T-helper 2 cell treated with Interferon-gamma antibody and Interleukin-4, amounts not matched to agents 100 ng/mL and 5 ng/mL, for 36 hours (primary cell): Measurements from ENCODE around the gene KLF11. TPM values are rescaled to one million over a fixed set of nuclear protein-coding genes. Genes with fewer than 3 reads are reported as not detected.

Experiments used
- intact Hi-C: fragments of 100-400 bp; cut with micrococcal nuclease; formaldehyde crosslinking; loops from one replicate; pipeline ENCODE4 v1.15.1; 2023
- total RNA-seq: library from RNA; stranded (reverse); gene quantifications from 2 replicates; pipeline ENCODE4 v1.2.3, GENCODE V29; 2022

Gene KLF11
- total RNA-seq, 1 donor from 2014 or later = 10.6 TPM

- intact Hi-C loops = no loop called here
Observed at GRCh38 chr2:10061221-10061925, 18.0 kb downstream of the KLF11 start.

- intact Hi-C loops = no loop called here
Observed at GRCh38 chr2:10062931-10063365, 19.6 kb downstream of the KLF11 start.

- intact Hi-C loops = no loop called here
Observed at GRCh38 chr2:10063566-10063965, 20.2 kb downstream of the KLF11 start.

- intact Hi-C loops = no loop called here
Observed at GRCh38 chr2:10064932-10065772, 21.8 kb downstream of the KLF11 start.

GRCh38 chr2:10065773-10066055, 22.4 kb downstream of the KLF11 start:
- intact Hi-C loops = no loop called here

- intact Hi-C loops = no loop called here
Observed at GRCh38 chr2:10067330-10067729, 24.0 kb downstream of the KLF11 start.

- intact Hi-C loops = no loop called here
Observed at GRCh38 chr2:10067881-10068280, 24.5 kb downstream of the KLF11 start.

- intact Hi-C loops = loop anchor here (5.0 kb wide), 1 partner anchor 596 kb away; no protein-coding TSS in a partner anchor
Observed at GRCh38 chr2:10071176-10071575, 27.8 kb downstream of the KLF11 start.

- intact Hi-C loops = loop anchor here (5.0 kb wide), 1 partner anchor 596 kb away; no protein-coding TSS in a partner anchor
Observed at GRCh38 chr2:10071595-10071994, 28.2 kb downstream of the KLF11 start.

- intact Hi-C loops = loop anchor here (1.0 to 5.0 kb wide), 5 partner anchors 24 to 594 kb away; no protein-coding TSS in a partner anchor
Observed at GRCh38 chr2:10072656-10073480, 29.5 kb downstream of the KLF11 start.

GRCh38 chr2:10073706-10074105, 30.4 kb downstream of the KLF11 start:
- intact Hi-C loops = loop anchor here (5.0 kb wide), 1 partner anchor 594 kb away; no protein-coding TSS in a partner anchor

GRCh38 chr2:10075101-10075500, 31.8 kb downstream of the KLF11 start:
- intact Hi-C loops = no loop called here

- intact Hi-C loops = no loop called here
Observed at GRCh38 chr2:10075571-10076209, 32.3 kb downstream of the KLF11 start.

- intact Hi-C loops = no loop called here
Observed at GRCh38 chr2:10076511-10076910, 33.2 kb downstream of the KLF11 start.

GRCh38 chr2:10076988-10077527, 33.7 kb downstream of the KLF11 start:
- intact Hi-C loops = no loop called here

GRCh38 chr2:10078001-10078400, 34.7 kb downstream of the KLF11 start:
- intact Hi-C loops = no loop called here

GRCh38 chr2:10078704-10079265, 35.4 kb downstream of the KLF11 start:
- intact Hi-C loops = no loop called here

GRCh38 chr2:10079266-10079869, 36.0 kb downstream of the KLF11 start:
- intact Hi-C loops = no loop called here

GRCh38 chr2:10079870-10080535, 36.7 kb downstream of the KLF11 start, which contains the start of gene CYS1:
CYS1 (minus strand) TSS chr2:10080411; CDS start chr2:10080223, 188 bp downstream.
- intact Hi-C loops = no loop called here
